Stimulated activated CD8-positive, alpha-beta memory T cell treated with anti-CD3 and anti-CD28 coated beads, Interleukin-12 subunit alpha, Interleukin-12 subunit beta, amount 100 ng/mL, for 24 hours (primary cell): ENCODE results near the gene KLHL26.

ENCODE experiments used
- DNase-seq: peaks from one replicate; pipeline ENCODE4 v3.0.0-alpha.2; 2020; ENCODE audit errors: extremely low read depth

The KLHL26 gene

GRCh38 chr19:18713550-18714117 lies 76.8 kb downstream of the KLHL26 start:
- no peak for DNase-seq

GRCh38 chr19:18715416-18715815 lies 78.6 kb downstream of the KLHL26 start:
- no peak for DNase-seq

DNA sequence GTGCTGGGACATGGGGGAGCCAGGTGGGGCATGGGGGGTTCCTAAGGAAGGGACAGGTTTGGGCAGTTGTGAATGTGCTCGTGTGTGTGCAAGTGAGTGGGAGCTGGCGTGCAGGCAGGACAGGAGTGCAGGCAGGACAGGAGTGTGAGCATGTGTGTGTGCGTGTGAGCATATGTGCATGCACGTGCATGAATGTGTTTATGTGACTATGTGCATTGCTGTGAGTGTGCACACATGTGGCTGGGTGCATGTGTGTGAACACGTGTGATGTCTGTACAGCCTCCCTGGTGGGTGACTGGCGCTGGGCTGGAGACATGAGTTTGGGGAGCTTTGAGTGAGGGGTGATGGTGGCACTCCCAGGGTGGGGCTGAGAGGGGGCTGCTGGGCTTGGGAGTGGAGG lies 80.0 kb downstream of the KLHL26 start:
- no peak for DNase-seq

DNA sequence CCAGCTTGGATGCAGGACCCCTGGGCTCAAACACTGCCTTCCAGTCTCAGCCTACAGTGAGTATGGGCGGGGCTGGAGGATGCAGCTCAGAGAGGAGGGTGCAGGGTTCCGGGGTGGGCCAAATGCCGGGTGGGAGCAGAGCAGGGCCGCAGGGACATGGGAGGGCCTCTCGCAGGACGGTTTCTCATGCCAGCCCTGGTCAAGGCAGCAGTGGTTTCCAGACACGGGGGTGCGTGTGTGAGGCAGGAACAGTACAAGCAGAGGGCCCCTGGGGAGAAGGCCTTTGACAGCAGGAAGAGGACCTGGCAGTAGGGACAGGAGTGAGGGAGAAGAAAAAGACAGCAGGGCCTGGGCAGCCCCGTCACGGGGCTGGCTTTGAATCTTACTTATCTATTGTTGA lies 80.8 kb downstream of the KLHL26 start:
- no peak for DNase-seq

- no peak for DNase-seq
These were observed 81.2 kb downstream of the KLHL26 start for GRCh38 chr19:18718015-18718526.

DNA sequence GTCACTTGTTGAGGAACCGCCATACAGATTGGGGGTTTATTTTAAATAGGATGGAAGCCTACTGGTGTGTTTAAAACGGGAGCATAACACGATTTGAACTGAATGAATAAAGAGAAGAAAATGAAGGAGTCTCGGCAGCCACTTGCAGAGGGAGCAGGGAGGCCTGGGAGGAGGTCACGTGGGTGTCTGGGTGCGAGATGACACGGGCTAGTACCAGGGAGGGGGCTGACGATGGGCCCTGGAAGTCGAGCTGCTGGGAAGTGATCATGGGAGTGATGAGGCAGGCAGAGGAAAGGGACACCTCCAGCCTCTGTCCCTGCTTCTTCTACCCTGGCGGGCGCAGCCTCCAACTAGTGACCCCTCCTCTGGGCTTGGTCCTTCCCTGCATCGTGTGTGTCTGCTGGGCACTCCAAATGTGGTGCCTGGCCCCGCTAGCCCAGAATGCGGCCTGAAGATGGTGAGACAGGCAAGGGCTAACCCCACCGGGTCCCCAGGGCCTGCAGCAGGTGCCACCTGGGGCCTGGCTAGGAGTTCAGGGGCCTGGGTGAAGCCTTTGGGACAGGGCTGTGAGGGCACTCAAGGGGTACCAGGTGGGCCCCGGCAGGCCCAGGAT lies 82.1 kb downstream of the KLHL26 start:
- no peak for DNase-seq

DNA sequence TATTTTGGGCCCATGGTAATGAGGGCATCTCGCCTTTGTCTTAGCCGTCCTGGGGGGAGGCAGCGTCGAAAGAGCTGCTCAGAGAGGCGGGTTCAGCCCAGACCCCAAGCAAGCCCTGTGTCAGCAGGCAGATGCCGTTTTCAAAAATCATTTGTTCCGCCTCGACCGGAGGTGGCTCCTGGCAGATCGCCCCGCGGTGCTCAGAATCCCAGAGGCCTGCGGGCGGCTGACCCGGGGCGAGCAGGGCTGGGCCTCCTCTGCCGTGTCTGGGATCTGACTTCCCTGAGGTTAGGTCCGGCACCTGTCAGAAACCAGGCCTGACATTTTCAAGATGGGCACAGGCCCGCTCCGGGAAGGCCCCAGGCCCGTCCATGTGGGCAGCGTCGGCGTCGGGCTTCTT lies 82.7 kb downstream of the KLHL26 start:
- DNase-seq = no peak
